GM21447 (cell line): ENCODE data around the gene COL4A6.

ENCODE experiments used
- ATAC-seq: cut with Tn5 transposase; IDR thresholded peaks from one replicate; pipeline ENCODE4 v1.9.1; 2021; ENCODE audit not compliant: unreplicated experiment

COL4A6 gene

DNA sequence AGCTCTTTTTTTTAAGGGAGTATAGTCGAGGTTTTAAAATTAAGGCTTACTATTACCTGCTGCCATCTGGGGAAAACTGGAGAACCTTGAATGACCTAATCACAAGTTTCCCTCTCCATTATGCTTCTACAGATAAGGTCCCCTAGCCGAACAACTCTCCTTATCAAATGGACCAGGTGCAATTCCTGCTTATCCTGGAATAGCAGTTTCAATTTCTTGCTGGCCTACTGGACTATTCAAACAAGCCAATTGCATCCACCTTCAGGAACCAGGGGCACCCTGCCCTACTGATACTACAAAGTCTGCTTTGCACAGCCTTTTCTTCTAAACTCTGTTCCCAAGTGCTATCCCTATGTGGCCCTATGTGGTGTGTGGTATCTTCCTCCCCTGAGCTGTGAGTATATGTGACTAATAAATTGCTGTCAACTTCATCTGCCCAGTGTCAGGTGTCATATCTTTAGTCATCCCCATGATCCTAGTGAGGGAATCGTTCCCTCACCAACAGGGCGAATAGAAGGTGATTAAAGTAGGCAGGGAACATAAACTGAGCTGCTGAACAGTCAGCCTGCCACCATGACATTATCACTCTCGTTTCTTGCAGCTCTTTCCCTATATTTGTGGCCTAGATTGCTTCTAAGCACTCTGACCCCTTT lies 218.1 kb downstream of the COL4A6 start:
- ATAC-seq: no peak

DNA sequence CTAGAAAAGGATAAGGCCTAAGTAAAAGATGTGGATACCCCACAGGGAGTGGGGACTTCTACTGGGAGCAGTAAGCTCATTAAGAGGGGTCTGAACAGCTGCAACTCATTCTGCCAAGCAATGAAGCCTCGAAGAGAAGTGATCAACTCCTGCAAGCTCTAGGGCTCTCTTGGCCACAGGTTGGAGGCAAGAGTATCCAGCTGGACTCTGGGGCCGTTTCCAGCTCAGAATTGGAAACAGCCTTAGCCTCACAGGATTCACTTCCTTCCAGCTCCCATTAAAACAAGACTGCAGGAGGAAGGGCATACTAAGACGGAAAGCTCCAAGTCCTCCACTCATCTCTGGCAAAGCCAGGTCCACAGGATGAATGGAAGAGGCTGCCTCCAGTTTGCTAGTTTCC lies 220.3 kb downstream of the COL4A6 start:
- ATAC-seq: no peak

DNA sequence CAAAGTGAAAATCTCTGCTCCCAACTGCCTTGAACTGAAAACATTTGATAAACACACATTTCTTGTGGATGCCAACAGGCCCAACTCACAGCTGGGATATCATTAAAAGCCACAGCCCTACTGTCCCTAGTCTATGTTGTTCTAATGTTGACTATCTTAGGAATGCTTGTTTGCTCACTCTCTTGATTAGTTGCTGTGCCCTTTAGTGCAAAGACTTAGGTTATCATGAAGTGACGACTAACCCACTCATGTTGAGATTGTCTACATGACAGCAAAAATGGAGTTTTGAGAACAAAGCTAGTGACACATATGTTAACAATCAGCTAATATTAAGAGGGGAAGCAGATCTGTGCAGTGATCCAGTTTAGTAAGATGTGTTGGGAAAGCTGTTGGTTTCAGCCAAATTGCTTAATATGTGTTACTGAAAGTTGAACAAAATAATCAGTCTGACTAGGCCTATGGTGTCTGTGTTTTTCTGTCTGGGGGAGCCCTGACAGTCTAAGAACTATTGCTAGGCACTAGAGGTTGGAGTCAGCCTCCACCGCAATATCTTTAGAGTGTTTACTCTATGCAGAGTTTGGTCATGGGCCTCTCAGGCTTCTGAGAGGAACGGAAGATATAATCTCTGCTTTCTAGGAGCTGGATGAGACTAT lies 221.2 kb downstream of the COL4A6 start:
- ATAC-seq: no peak

DNA sequence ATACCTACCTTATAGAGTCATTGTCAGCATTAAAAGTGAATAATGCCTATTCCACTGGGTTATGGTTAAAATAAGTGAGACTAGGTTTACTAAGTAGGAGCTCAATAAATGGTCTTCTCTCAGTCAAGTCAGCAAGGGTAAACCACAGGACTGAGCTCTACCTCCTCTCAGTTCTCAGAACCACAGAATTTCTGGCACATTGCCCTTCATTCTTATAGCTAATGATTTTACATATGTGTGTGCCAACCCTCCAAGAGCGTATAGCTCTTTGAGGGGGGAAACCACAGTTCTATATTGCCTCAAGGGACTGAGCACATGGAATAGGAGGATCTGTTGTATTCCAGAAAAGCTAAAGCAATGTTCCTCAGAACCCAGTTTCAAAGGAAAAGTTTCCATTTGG lies 221.8 kb downstream of the COL4A6 start:
- ATAC-seq: no peak

DNA sequence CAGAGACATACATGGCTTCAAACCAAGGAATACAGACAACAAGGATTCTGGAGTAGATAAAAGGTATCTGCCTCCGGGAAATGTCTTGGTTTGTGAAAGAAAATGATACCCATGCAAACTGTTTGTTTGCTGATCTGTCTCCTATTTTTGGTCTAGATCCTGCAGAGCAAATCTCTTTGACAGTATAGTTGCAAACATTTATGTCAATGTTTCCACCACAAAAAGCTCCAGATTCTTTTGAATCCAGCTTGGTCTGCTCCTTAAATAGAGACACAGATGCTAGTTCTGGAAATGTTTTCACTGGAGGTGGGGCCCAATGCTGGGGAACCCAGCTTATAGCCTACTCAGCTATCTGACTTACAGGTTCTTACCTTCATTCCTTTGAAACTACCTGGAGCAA lies 226.9 kb downstream of the COL4A6 start:
- no peak for ATAC-seq

DNA sequence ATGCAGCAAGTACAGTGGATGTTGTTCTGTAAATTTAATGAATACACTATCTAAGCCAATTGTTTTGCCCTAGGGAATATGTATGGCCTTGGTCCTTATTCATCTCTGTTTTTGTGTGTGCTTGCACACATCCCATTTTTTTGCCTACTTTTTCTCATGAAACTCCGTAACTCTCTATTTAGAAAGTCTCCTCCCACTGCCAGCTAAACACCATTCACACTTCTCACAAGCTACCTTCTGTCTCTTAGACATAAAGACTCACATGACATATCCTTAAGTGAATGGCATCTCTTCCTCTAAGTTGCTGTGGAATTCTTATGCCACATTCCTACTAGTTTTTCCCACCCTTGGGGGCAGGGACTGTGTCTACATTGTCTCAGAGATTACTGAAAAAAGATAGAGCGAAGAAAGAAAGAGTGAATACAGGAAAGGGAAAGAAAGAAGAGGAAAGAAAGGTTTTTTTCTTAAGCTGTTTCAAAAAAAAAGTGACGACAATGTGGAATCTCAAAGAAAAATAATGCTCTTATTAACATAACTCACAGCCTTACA lies 229.1 kb downstream of the COL4A6 start:
- no peak for ATAC-seq

DNA sequence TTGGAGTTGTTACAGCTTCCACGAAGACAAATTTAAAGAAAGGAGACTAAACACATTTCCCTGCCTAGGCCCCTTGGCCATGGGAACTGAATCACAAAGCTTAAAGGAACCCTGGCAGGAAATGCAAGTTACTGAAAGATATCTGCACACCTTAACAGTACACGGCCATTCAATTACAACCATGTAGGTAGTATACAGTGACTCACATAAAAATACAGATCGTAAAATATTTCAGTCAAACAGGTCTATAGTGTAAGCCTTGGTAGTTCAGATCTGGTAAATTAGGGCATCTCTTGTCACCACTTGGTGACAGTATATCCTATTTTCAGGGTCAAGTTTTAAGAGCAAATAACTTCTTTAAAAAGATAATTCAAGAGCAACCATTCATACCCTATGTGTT lies 234.7 kb downstream of the COL4A6 start:
- ATAC-seq: no peak

DNA sequence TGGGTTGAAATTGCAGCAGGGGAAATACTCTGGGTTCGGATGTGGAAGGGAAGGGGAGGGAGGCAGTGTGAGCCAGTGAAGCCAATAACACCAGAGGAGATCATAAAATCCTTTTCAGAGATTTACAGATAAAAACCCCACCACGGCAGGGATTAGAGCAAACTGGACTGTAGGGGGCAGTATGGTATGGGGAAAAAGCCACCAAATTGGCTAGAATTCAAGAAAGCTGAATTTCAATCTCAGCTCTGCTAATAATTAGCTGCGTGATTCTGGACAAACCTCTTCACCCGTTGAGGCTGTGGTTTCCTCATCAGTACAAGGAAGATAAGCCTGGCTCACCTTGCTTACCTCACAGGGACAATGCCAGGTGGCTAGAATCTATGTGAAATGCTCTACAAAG lies 238.5 kb downstream of the COL4A6 start:
- ATAC-seq: no peak

DNA sequence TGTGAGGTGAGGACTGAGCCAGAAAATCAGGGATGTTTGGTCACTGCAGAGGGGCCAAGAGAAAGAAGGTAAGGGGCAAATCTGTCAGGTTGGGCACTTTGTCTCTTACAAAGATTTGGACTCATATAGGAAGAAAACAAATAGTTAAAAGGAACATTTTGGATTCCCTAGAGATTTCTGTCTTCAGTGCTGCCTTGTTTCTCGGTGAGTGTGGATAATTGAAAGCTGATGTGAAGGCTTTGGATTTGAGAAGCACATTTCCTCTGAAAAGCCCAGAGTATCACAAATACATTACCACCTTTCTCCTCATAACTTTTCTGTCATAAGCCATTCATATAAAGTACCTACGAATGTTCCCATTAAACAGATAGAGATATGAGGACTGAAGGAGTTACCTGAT lies 239.2 kb downstream of the COL4A6 start:
- ATAC-seq: no peak

DNA sequence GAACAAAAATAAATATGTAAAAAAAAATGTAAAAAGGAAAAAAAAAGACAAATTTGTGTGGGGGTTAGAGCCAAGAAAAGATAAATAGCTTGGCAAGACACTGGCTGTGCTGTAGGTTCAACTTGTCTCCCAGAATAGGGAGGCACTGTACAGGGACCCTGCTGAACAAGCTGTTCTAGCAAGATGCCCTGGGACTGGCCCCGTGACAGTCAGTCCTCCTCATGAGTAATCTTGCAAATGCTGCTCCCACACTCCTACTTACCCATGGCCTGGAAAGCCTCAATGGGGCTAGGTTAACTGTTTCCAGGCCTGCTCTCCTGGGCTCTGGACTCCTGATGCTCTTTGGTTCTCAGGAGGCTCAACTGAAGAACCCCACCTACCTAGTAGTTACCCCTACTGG lies 239.8 kb downstream of the COL4A6 start:
- no peak for ATAC-seq

DNA sequence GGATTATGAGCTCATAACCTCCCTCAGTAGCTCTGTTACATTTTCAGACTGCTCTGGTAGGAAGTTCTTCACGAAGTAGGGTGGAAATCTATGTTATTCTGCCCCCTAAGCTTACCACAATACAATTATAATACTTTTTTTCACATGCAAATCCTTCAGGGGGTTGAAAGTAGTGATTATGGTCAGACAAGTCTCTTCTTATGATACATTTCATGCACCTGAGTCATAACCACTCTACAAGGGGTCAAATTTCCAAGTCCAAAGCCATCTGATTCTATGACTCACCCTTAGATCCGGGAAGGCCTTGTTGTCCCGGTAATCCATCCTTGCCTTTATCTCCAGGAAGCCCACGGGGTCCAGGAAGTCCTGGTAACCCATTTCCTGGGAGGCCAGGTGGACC lies 251.4 kb downstream of the COL4A6 start:
- ATAC-seq: no peak

DNA sequence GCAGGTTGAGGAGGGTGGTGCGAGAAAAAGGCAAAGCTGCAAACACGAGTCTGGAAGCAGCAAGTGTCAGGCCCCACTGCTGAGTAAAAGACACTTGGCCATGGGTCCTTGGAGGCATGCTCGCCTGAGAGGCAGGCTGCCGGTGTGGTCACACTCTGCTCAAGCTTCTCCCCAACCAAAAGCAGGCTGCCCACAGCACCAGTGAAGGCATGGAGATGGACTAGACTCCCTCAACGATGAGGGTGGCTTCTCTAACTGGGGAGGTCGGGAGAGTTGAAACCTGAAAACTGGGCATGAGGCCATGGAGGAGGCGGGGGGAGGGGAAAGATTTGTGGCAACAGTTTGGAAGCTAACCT lies 260.1 kb downstream of the COL4A6 start:
- ATAC-seq: no peak

DNA sequence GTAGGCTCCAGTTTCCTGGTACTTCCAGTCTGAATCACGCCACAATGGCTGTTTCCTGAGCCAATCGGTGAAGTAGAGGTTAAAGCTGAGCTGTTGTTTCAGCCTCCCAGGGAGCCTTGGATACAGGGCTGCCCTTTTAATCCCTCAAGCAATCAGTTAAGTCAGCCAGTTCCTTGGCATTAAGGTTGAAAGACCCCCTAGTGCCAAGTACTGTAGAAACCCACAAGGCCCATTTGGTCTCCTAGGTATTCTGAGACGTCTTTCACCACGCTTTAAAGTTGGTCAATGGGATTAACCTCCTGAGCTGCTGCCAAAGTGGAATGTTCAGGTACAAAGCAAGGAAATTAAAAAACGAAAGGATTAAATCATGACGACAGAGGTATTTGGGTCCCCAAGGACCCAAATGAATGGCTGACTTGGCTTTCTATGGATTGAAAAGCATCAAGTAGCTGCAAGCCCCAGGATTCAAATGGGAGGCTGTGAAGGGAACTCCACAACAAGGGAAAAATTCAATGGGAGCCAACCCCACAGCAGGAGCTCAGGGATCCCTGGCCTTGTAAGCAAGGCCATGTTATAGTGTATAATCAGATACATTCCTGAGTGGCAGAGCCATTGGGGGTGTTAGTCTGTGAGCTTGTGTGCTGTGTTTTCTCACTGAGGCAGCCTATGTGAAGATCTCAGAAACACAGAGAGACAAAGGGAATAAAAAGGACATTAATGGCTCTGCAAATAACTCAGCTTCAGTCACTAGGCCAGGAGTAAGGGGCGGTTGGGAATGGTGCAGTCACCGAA lies 260.7 kb downstream of the COL4A6 start:
- no peak for ATAC-seq

DNA sequence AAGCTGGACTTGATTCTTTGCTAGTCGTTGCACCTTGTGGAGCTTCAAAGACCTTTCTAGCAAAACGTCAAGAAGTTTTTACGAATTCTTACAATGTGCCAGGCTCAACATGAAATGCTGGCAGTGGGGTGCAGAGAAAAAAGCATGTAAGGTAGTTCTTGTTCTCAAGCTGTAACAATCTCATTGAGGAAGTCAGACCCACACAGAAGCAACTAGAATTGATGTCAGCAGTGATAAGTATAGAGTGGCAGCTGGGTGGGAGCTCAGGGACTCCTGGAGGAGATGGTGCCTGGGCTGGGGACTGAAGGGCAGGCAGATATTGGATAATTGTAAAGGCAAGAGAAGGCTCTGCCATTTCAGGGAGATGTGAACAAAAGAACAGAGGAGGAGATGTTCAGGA lies 264.3 kb downstream of the COL4A6 start:
- no peak for ATAC-seq

DNA sequence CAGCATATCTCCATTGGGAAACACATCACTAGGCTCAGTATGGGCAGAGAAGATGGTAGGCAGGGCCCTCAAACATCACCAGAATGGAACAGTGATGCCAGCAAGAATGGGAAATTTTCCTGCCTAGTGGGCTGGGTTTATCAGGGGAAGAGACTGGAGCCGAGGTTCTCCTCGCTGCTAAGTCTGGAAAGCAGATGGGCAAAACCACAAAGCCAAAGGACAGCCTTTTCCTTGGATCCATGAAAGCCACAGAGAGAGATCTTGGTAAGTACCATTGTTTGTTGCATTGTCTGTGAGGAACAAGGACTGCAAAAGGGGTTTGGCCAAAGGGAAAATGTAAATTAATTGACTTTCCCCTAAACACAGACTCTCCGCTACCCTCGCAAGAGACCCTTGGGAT lies 266.6 kb downstream of the COL4A6 start:
- no peak for ATAC-seq

DNA sequence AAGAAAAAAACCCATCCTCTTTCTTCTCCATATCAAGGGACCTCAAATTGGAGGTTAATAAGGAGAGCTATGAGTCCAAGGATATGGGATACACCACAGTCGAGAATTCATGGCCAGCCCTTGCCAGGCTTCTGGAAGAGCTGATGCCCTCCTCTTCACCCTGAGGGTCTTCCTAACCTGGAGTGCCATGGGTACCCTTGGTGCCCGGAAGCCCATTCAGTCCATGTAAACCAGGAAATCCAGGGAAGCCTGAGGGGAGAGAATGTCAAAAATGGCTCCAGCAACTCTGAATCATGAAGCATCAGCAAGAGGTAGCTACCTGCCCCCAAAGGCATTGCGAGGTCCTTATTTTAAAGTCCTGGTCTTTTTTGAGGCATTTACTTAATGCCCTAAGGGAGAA lies 268.5 kb downstream of the COL4A6 start:
- no peak for ATAC-seq

DNA sequence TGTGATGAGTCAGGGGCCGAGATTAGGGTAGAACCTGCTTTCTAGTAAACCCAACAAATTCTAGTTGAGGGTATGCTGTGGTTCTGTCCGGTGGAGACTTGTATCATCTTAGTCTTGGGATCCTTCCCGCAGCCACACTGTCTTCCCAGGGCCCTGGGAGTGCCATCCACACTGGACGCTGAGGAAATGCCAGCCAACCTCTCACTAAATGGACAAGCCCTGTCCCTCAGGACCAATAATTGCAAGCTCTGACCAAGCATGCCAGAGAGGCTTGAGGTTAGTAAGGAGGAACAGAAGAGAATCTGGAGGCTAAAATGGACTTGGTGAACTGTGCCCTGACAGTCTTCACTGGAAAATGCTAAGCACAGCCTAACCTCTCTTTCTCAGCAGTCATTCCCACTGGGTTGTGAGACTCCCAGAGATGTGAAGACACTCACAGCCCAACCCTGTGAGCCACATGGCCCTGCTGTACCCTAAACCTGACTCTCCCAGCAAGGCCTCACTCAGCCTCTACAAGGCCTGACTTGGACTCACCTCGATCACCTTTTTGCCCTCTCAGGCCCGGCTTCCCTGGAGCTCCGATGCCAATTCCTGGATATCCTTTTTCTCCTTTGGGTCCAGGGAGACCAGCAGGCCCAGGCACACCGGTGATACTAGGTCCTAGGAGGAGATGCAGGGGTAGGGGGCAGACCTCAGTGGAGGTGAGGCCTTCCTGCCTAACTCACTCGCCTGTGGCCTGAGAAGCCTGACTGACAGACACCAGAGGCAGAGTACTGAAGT lies 269.1 kb downstream of the COL4A6 start:
- ATAC-seq: no peak

DNA sequence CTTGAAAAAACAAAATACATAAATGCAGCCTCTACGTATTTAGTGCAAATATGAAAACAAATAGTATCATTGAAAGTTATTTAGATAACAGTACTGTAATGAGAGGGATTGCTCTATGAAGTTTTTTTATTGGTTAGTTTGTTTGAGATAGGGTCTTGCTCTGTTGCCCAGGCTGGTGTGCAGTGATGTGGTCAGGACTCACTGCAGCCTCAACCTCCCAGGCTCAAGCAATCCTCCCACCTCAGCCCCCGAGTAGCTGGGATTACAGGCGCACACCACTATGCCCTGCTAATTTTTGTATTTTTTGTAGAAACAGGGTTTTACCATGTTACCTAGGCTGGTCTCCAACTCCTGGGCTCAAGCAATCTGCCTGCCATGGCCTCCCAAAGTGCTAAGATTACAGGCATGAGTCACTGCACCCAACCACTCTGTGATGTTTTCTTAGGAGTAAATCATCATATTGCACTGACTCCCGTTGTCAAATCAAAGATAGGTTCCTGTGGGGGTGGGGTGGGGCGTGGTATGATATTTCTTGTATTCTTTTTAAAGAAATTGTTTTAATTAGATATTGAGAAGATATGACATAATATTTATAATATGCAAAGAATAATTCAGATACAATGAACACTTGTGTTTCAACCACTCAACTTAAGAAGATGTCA lies 270.9 kb downstream of the COL4A6 start:
- ATAC-seq: no peak

DNA sequence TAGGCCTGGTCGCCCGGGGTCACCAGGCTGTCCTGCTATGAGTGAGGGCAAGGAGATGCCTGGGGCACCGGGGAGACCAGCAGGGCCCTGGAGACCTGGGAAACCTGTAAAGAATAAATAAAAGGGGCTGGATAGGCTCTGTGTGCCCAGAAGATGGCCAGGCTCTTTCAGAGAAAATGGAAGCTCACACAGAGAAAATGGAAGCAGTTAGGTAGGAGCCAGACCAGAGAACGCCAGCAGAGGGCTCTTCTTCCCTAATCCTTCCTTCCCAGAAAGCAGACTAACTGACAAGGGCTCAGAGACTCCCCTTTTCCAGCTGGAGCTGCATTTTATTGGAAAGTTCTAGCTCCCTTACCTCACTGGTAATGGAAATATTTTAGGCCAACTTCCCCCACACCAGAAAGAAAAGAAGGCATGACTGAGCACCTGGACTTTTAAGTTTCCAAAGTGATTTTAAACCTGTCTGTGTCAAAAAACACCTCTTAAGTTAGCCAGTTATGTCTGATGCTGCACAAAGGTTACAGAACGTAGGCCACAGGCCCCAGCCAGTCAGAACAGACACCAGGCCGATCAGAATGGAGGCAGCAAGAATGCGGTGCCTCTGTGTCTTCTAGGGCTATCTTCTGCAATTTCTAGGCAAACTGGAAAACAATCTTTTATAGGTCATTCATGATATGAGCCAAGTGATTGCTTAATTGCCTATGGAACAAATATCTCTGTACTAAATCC lies 272.7 kb downstream of the COL4A6 start:
- no peak for ATAC-seq
